B cell (primary cell): ENCODE data around the gene SLC16A2.

Source experiments
- CTCF ChIP-seq: fragments of 200-600 bp; IDR thresholded peaks from one replicate; pipeline ENCODE4 v1.8.0; 2022; ENCODE audit warnings: antibody characterized with exemption, mild to moderate bottlenecking
- EZH2 ChIP-seq: IDR thresholded peaks from 2 replicates; pipeline ENCODE4 v1.6.1; 2012; ENCODE audit warnings: borderline replicate concordance, low read depth, mild to moderate bottlenecking, moderate library complexity, low read length; ENCODE audit not compliant: insufficient read depth, poor library complexity, severe bottlenecking

- no peak for TF ChIP-seq EZH2
- no peak for TF ChIP-seq CTCF
These were observed 136.1 kb downstream of the SLC16A2 start for GRCh38 chrX:74557378-74557777.
